ENCODE data around the gene CNTN5.

DNA sequence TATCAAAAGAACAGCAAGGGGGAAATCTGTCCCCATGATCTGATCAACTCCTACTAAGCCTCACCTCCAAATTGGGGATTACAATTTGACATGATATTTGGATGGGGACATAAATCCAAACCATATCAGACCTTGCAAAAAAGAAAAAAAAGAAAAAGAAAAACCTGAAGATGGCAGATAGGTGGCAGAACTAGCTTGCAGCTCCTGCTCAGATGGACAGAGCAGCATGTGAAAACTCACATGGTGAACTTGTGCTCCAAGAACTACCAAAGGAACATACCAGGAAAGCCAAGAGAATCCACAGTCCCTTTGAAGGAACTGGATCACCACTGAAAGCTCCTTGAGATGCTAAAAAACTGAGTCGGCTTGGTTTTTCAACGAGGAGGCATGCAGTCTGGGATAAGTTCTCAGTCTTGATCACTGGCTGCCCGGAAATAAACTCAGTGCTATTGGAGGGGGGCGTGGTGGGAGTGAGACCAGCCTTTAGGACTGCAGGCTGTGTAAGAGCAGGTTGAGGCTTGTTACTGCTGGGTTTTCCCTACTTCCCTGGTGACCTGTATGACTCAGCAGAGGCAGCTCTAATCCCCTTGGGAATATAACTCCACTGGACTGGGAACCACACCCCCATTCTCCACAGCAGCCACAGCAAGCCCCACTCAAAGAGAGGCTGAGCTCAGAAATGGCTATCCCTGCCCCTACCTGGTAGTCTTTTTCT is 1308.0 kb downstream of the CNTN5 start:
- TF ChIP-seq, protein P1, sequence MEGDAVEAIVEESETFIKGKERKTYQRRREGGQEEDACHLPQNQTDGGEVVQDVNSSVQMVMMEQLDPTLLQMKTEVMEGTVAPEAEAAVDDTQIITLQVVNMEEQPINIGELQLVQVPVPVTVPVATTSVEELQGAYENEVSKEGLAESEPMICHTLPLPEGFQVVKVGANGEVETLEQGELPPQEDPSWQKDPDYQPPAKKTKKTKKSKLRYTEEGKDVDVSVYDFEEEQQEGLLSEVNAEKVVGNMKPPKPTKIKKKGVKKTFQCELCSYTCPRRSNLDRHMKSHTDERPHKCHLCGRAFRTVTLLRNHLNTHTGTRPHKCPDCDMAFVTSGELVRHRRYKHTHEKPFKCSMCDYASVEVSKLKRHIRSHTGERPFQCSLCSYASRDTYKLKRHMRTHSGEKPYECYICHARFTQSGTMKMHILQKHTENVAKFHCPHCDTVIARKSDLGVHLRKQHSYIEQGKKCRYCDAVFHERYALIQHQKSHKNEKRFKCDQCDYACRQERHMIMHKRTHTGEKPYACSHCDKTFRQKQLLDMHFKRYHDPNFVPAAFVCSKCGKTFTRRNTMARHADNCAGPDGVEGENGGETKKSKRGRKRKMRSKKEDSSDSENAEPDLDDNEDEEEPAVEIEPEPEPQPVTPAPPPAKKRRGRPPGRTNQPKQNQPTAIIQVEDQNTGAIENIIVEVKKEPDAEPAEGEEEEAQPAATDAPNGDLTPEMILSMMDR (IDR thresholded peaks at IDR 0.05), result no peak
- TF ChIP-seq EP300 (IDR thresholded peaks at IDR 0.05), result no peak
- TF ChIP-seq POLR2A (IDR thresholded peaks at IDR 0.05), result no peak

All from suprapubic skin (tissue), 3 donors.